ENCODE results near the gene PEX14. TPM values are rescaled to one million over a fixed set of nuclear protein-coding genes. Genes with fewer than 3 reads are reported as not detected.

PEX14 gene
- total RNA-seq, 6 experiments from 2014 or later, result 10.5 to 26.5 (median 16.5) TPM

DNA sequence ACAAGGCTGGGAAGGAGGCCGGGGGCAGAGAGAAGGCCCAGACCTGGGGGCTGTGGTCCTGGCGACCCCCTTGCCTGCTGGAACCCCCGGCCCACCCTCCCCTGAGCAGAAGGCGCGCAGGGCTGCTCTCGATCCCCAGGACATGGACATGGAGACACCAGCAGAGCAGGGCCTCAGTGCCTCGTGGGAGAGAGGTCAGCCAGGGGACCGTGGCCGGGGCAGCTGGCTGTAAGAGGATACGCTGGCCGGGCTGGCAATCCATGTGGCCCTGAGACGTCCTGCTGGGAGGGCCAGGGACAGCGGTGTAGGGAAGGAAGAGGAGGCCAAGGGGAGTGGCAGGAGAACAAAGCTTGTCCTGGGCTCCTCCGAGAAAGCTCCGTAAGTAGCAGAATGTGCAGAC lies 189.5 kb downstream of the PEX14 start:
- WGBS (ENCODE audit: insufficient coverage, low coverage, low lambda C conversion rate, missing lambda C conversion rate), result 52% methylated on average over 8 of the region's 15 CpGs
- peak; percentile 61 to 79 (median 75) for ATAC-seq

DNA sequence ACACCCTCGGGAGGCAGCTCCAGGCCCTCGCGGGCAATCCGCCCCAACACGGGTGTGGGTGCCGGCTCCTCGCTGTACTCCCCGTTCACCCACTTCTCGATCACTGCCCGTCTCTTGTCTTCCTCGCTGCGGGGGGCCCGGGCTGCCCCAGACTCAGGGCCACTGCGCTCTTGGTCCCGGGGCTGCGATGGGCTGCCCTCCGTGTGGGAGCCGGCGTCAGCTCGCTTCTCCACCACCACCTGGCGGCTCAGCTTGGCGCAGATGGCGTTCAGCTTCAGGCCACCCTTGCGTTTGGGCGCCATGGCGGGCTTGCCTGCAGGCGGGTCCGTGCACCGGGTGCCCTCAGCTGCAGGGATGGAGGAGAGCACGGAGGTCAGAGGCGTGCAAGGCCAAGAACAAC lies 190.5 kb downstream of the PEX14 start:
- H3K27ac ChIP-seq, result peak overlapping the region in 2 of 3 donors; percentile 44 to 90
- no peak overlapping the region for H3K4me3 ChIP-seq
- intact Hi-C loops (cut with DNase I), result no loop called here
- TF ChIP-seq, protein P1, sequence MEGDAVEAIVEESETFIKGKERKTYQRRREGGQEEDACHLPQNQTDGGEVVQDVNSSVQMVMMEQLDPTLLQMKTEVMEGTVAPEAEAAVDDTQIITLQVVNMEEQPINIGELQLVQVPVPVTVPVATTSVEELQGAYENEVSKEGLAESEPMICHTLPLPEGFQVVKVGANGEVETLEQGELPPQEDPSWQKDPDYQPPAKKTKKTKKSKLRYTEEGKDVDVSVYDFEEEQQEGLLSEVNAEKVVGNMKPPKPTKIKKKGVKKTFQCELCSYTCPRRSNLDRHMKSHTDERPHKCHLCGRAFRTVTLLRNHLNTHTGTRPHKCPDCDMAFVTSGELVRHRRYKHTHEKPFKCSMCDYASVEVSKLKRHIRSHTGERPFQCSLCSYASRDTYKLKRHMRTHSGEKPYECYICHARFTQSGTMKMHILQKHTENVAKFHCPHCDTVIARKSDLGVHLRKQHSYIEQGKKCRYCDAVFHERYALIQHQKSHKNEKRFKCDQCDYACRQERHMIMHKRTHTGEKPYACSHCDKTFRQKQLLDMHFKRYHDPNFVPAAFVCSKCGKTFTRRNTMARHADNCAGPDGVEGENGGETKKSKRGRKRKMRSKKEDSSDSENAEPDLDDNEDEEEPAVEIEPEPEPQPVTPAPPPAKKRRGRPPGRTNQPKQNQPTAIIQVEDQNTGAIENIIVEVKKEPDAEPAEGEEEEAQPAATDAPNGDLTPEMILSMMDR (IDR thresholded peaks at IDR 0.05), result no peak
- no peak for TF ChIP-seq POLR2A (IDR thresholded peaks at IDR 0.05)
- no peaks in the 10 kb centered on the region for H3K36me3 ChIP-seq
- no peak for ATAC-seq
- no peaks in the 10 kb centered on the region for H3K9me3 ChIP-seq
- 91% methylated on average over 7 of the region's 31 CpGs for WGBS (ENCODE audit: insufficient coverage, low coverage, low lambda C conversion rate, missing lambda C conversion rate)
- DNase-seq, result no peak
- peaks cover 0 to 58% (median 32%) of the 10 kb centered on the region in 4 donors for H3K4me1 ChIP-seq
- no peaks in the 10 kb centered on the region for H3K27me3 ChIP-seq

More for the DNA sequence above, 189.5 kb downstream of the PEX14 start:
- no peaks in the 10 kb centered on the region for H3K36me3 ChIP-seq
- intact Hi-C loops (cut with DNase I), result no loop called here
- H3K4me3 ChIP-seq, result no peak overlapping the region
- peak; percentile 83 to 95 (median 93) for DNase-seq
- TF ChIP-seq, protein P1 (IDR thresholded peaks at IDR 0.05), result no peak
- no peak for TF ChIP-seq POLR2A (IDR thresholded peaks at IDR 0.05)
- H3K27ac ChIP-seq, result peak overlapping the region; percentile 17 to 90 (median 71)
- no peaks in the 10 kb centered on the region for H3K9me3 ChIP-seq
- H3K4me1 ChIP-seq, result peaks cover 0 to 56% (median 32%) of the 10 kb centered on the region in 4 donors
- no peaks in the 10 kb centered on the region for H3K27me3 ChIP-seq

DNA sequence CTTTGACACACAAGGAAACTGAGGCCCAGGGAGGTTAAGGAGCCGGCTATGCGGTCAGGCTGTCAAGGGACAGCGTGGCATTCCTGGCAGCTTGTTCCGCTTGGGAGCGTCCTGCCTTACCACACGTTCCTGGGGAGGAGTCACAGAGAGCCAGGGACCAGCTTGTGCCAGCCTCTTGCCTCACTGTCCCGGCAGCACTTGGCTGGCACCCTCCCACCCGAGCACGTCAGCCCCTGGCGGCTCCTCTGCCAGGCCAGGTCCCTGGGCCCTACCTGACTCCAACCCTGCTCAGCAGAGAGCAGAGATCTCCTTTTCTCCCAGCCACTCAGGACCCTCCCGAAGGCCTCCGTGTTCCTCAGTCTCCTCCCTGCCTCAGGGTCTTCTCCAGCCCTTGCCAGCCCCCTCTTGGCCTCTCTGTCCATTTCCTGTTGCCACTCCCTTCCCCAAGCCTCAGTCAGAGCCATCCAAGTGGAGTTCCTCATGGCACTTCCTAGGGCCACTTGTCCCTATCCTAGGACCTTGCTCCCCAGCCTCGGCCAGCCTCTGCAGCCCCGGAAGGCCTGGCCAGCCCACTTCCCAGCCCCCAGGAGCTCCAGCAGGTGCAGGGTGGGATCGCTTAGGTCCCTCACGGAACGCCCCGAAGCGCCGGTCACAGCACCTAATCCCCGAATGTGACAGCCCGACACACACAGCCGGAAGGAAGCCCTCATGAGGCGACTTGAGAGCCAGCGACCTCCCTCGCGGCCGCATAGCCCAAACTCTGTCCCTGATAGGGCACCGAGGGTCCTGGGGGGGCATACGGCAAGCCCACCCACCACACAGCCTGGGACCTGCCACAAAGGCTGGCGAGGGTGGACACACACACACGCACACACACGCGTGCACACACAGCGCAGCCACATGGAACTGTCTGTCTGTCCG lies 191.4 kb downstream of the PEX14 start:
- no peaks in the 10 kb centered on the region for H3K9me3 ChIP-seq
- ATAC-seq (peak; percentile 68 to 77 (median 72)), DNase-seq (peak; percentile 91 to 95 (median 94))
- intact Hi-C loops (cut with DNase I), result no loop called here
- no peaks in the 10 kb centered on the region for H3K27me3 ChIP-seq
- WGBS (ENCODE audit: insufficient coverage, low coverage, low lambda C conversion rate, missing lambda C conversion rate), result 74% methylated on average over 5 of the region's 36 CpGs
- H3K4me1 ChIP-seq, result peaks cover 0 to 58% (median 32%) of the 10 kb centered on the region in 4 donors
- peak overlapping the region; percentile 64 to 90 (median 71) for H3K27ac ChIP-seq
- TF ChIP-seq, protein P1 (IDR thresholded peaks at IDR 0.05), result peak in 2 of 4 donors; percentile 15 to 20
- TF ChIP-seq POLR2A (IDR thresholded peaks at IDR 0.05), result peak; percentile 57
- H3K4me3 ChIP-seq, result no peak overlapping the region
- no peaks in the 10 kb centered on the region for H3K36me3 ChIP-seq

- H3K27me3 ChIP-seq, result no peaks in the 10 kb centered on the region
- peak overlapping the region; percentile 49 to 76 (median 68) for H3K27ac ChIP-seq
- H3K9me3 ChIP-seq, result no peaks in the 10 kb centered on the region
- intact Hi-C loops (cut with DNase I), result no loop called here
- DNase-seq (peak; percentile 64 to 83 (median 82)), ATAC-seq (peak; percentile 47 to 64 (median 56))
- peaks cover 0 to 56% (median 30%) of the 10 kb centered on the region in 4 donors for H3K4me1 ChIP-seq
- no peak overlapping the region for H3K4me3 ChIP-seq
- 38% methylated on average over 14 of the region's 40 CpGs for WGBS (ENCODE audit: insufficient coverage, low coverage, low lambda C conversion rate, missing lambda C conversion rate)
- no peak for TF ChIP-seq POLR2A (IDR thresholded peaks at IDR 0.05)
- TF ChIP-seq, protein P1 (IDR thresholded peaks at IDR 0.05), result no peak
- H3K36me3 ChIP-seq, result no peaks in the 10 kb centered on the region
Observed at GRCh38 chr1:10667861-10668761, 193.4 kb downstream of the PEX14 start.
